ENCODE measurements around the gene FANCC.

The FANCC gene

DNA sequence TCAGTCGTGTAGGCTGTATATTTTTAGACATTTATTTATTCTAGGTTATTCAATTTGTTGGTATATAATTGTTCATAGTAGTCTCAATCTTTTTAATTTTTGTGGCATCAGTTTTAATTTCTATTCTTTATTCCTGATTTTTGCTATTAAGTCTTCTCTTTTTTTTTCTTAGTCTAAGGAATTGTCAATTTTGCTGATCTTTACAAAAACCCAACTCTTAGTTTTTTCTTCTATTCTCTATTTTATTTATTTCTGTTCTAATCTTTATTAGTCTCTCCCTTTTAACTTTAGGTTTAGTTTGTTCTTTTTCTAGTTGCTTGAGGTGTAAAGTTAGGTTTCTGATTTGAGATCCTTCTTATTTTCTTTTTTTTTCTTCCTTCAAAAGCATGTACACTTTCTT, 152.5 kb downstream of the FANCC start:
- no peak overlapping the region for H3K4me3 ChIP-seq (ENCODE audit: low read depth, low read length)
- TF ChIP-seq, protein P1, sequence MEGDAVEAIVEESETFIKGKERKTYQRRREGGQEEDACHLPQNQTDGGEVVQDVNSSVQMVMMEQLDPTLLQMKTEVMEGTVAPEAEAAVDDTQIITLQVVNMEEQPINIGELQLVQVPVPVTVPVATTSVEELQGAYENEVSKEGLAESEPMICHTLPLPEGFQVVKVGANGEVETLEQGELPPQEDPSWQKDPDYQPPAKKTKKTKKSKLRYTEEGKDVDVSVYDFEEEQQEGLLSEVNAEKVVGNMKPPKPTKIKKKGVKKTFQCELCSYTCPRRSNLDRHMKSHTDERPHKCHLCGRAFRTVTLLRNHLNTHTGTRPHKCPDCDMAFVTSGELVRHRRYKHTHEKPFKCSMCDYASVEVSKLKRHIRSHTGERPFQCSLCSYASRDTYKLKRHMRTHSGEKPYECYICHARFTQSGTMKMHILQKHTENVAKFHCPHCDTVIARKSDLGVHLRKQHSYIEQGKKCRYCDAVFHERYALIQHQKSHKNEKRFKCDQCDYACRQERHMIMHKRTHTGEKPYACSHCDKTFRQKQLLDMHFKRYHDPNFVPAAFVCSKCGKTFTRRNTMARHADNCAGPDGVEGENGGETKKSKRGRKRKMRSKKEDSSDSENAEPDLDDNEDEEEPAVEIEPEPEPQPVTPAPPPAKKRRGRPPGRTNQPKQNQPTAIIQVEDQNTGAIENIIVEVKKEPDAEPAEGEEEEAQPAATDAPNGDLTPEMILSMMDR (IDR thresholded peaks at IDR 0.05; ENCODE audit: low read depth, low read length, missing control alignments), result no peak
- DNase-seq (ENCODE audit: low read depth), result no peak

DNA sequence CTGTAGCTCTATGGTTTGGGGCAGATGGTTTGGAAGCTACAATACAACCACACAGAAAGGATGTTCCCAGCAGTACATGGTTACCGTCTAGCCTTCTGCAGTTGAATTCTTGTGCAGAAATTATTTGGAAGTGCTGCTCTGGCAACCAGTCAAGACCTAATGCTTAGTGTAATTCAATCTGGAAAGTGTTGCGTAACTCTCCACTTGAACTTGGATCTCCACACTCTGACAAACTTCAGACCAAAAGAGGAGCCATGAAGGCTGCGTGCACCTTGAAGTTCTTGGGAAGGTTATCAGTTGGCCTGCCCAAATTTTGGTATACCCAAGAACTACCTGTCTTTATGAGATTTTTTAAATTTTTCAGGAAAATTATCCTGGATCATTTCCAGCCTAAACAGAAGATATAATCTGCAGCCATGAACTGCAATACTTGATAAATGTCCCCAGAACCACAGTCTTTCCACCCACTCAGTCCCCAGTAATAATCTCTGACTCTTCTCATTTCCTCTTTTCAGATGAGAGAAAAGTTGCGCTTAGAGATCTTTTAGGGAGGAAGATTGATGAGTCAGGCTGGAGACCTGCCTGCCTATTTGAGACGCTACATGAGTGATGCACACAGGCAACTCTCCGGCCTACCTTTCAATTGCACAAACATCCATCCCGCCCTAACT, 159.9 kb downstream of the FANCC start:
- peak; percentile 36 for DNase-seq (ENCODE audit: low read depth)
- no peak overlapping the region for H3K4me3 ChIP-seq (ENCODE audit: low read depth, low read length)
- TF ChIP-seq, protein P1 (IDR thresholded peaks at IDR 0.05; ENCODE audit: low read depth, low read length, missing control alignments), result no peak

DNA sequence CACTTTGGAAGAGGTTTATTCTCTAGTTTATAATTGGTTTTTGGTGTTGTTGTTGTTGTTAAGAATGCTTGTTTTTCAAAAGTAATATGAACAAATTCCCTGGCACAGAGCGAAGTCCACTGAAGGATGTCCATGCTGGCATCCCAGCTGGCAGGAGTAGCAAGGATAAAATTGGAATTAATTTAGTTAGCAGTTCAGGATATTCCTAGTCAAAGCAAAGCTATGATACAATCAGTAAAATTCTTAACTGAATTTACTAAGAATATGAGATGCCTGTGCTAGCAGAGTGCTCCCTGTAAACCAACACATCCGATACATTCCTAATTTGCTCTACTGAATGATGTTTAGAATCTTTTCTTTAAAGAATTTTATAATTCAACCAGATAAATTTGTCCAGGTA, 161.4 kb downstream of the FANCC start:
- H3K4me3 ChIP-seq (ENCODE audit: low read depth, low read length), result no peak overlapping the region
- TF ChIP-seq, protein P1 (IDR thresholded peaks at IDR 0.05; ENCODE audit: low read depth, low read length, missing control alignments), result no peak
- no peak for DNase-seq (ENCODE audit: low read depth)

DNA sequence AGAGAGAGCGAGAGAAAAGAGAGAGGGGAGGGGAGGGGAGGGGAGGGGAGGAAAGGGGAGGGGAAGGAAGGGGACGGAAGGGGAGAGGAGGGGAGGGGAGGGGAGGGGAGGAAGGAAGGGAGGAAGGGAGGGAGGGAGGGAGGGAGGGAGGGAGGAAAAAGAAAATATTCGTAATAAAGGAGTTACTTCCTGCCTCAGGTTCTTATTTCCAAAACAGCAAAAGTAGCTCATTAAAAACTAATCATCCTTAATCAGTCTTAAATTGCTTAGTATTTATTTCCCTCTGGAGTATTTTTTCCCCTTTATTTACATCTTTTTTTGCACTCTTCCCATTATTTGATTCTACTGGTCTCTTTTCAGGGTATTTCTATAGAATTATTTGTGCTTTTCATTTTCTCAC, 162.3 kb downstream of the FANCC start:
- H3K4me3 ChIP-seq (ENCODE audit: low read depth, low read length), result no peak overlapping the region
- DNase-seq (ENCODE audit: low read depth), result no peak
- TF ChIP-seq, protein P1 (IDR thresholded peaks at IDR 0.05; ENCODE audit: low read depth, low read length, missing control alignments), result no peak

DNA sequence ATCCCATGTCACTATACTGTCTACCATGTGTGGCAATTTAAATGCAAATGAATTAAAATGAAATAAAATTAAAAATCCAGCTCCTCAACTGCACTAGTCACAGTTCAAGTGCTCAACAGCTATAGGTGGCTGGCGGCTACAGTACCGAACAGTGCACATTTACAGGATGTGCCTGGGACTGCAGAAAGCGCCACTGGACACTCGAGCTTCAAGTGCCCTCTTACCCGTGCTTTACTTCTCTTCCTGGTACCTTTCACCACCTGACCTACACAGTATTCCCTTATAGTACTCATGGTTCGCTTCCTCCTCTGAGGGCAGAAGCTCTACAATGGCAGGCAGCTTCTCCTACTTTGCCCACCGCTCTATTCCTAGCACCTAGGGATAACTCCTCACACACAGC, 166.6 kb downstream of the FANCC start:
- no peak for DNase-seq (ENCODE audit: low read depth)
- TF ChIP-seq, protein P1 (IDR thresholded peaks at IDR 0.05; ENCODE audit: low read depth, low read length, missing control alignments), result no peak
- H3K4me3 ChIP-seq (ENCODE audit: low read depth, low read length), result no peak overlapping the region

DNA sequence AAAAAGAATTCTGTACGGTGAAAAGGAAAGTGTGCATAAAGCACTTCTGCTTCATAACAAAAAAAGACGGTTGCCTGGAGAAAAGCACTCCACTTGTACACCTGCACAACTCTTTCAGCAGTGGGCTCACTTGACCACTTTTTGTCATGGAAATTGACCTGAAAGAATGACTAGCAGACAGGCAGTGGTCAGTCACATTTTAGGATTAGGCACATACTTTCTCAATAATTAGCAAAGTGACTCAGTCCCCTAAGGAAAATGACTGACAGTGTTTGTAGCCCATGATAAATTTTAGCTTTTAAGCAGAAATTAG, 169.3 kb downstream of the FANCC start:
- no peak for DNase-seq (ENCODE audit: low read depth)
- H3K4me3 ChIP-seq (ENCODE audit: low read depth, low read length), result no peak overlapping the region
- TF ChIP-seq, protein P1 (IDR thresholded peaks at IDR 0.05; ENCODE audit: low read depth, low read length, missing control alignments), result no peak

DNA sequence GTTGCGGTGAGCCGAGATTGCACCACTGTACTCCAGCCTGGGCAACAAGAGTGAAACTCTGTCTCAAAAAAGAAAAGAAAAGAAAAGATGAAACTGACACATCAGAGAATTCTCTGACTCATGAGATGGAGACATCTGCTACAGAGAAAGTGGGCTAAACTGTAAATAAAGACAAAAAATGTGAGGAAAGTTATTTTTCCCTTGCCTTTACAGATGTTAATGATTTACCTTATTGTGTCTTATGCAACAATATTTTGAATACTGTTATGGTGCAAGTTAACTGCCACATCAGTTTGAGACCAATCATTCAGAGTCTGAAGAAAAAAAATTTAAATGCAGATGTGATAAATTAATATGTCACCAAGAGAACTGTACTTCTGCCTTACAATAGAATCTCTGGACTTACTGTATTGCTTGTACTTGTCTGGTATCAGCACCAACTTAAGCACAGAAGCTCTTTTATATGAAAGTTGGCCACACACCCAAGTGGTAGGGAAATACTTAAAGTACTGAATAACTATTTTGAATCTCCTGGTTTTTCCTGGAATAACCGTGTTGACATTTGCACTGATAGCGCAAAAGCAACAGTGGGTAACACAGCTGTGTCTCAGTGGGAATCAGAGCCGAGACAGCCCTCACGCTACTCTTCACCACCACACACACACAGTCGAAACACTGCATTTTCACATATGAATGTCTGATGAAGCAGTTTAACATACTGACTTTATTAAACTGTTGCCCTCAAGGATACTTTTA, 169.9 kb downstream of the FANCC start:
- no peak for DNase-seq (ENCODE audit: low read depth)
- H3K4me3 ChIP-seq (ENCODE audit: low read depth, low read length), result no peak overlapping the region
- TF ChIP-seq, protein P1 (IDR thresholded peaks at IDR 0.05; ENCODE audit: low read depth, low read length, missing control alignments), result no peak

All from GM12864 (cell line).